Right ventricle myocardium superior (tissue), 1 donor: ENCODE results near the gene MTERF4. TPM values are rescaled to one million over a fixed set of nuclear protein-coding genes. Genes with fewer than 3 reads are reported as not detected.
"Not testable (repeated sequence)": the region's sequence is repeated elsewhere in the genome, so short reads cannot be mapped to it uniquely, and the experiment has no call there.

Experiments
- ATAC-seq: fragments of 200-7000 bp; cut with Tn5 transposase; one replicate; pipeline ENCODE4 v1.9.1; 2020; ENCODE audit warnings: mild to moderate bottlenecking; ENCODE audit not compliant: poor library complexity
- DNase-seq: peaks from one replicate; pipeline ENCODE4 v3.0.0-alpha.2; 2020
- intact Hi-C: fragments of 100-400 bp; cut with DNase I; formaldehyde crosslinking; loops from one replicate; pipeline ENCODE4 v1.11.2; 2022
- total RNA-seq: library from RNA; stranded (reverse); fragmentation: NEBNext Ultra II Directional; extraction: Animal tissue kit (Norgen Biotek cat#: 25700); gene quantifications from one replicate; pipeline ENCODE4 v1.2.1, GENCODE V29; 2021
- donor health status: DM: no; HTN: yes; CAD: no; lungs with severe emphysema.

Gene MTERF4
- total RNA-seq, 1 donor from 2014 or later, result 23.8 TPM

GRCh38 chr2:241116606-241117560 is 14.8 kb upstream of the MTERF4 start:
- ATAC-seq (no peak), DNase-seq (no peak)
- intact Hi-C loops, result no loop called here

GRCh38 chr2:241115361-241115760 is 13.3 kb upstream of the MTERF4 start:
- intact Hi-C loops, result no loop called here
- DNase-seq, result no peak
- ATAC-seq, result no peak

GRCh38 chr2:241114836-241115235 is 12.7 kb upstream of the MTERF4 start:
- ATAC-seq, result no peak
- intact Hi-C loops, result no loop called here
- DNase-seq, result no peak

GRCh38 chr2:241112592-241112991 is 10.5 kb upstream of the MTERF4 start:
- intact Hi-C loops, result no loop called here
- DNase-seq, result no peak
- no peak for ATAC-seq

GRCh38 chr2:241112046-241112445 is 10.0 kb upstream of the MTERF4 start:
- intact Hi-C loops, result no loop called here
- ATAC-seq (no peak), DNase-seq (no peak)

GRCh38 chr2:241111440-241111805 is 9.3 kb upstream of the MTERF4 start:
- ATAC-seq (no peak), DNase-seq (no peak)
- intact Hi-C loops, result no loop called here

GRCh38 chr2:241110607-241111439 is 8.7 kb upstream of the MTERF4 start:
- intact Hi-C loops, result no loop called here
- ATAC-seq, result no peak

GRCh38 chr2:241110089-241110606 is 8.1 kb upstream of the MTERF4 start:
- no peak for DNase-seq
- intact Hi-C loops, result no loop called here
- no peak for ATAC-seq

More at GRCh38 chr2:241110607-241111439, 8.7 kb upstream of the MTERF4 start:
- DNase-seq, result no peak

GRCh38 chr2:241109210-241110088 is 7.4 kb upstream of the MTERF4 start:
- ATAC-seq (no peak), DNase-seq (no peak)
- intact Hi-C loops, result no loop called here

- intact Hi-C loops, result no loop called here
- ATAC-seq (no peak), DNase-seq (no peak)
Observed at GRCh38 chr2:241108271-241109209, 6.5 kb upstream of the MTERF4 start.

GRCh38 chr2:241107031-241107783 is 5.1 kb upstream of the MTERF4 start:
- ATAC-seq, result no peak
- DNase-seq, result no peak
- intact Hi-C loops, result no loop called here

- ATAC-seq (no peak), DNase-seq (no peak)
- intact Hi-C loops, result no loop called here
Observed at GRCh38 chr2:241105641-241106040, 3.6 kb upstream of the MTERF4 start.

- intact Hi-C loops, DNase-seq, ATAC-seq: not testable (repeated sequence)
Observed at GRCh38 chr2:241104611-241105010, 2.5 kb upstream of the MTERF4 start.

- DNase-seq, result no peak
- no peak for ATAC-seq
- intact Hi-C loops, result no loop called here
Observed at GRCh38 chr2:241103176-241103595, 1.1 kb upstream of the MTERF4 start.

- intact Hi-C loops, result no loop called here
- DNase-seq (no peak), ATAC-seq (no peak)
Observed at GRCh38 chr2:241099246-241099645, 2.8 kb downstream of the MTERF4 start.

GRCh38 chr2:241096979-241097378 is 5.1 kb downstream of the MTERF4 start:
- intact Hi-C loops, result no loop called here
- no peak for ATAC-seq
- no peak for DNase-seq
